ENCODE measurements around the gene PRRG2.

GRCh38 chr19:49616945-49617344 is 35.8 kb downstream of the PRRG2 start:
- TF ChIP-seq, protein P1, sequence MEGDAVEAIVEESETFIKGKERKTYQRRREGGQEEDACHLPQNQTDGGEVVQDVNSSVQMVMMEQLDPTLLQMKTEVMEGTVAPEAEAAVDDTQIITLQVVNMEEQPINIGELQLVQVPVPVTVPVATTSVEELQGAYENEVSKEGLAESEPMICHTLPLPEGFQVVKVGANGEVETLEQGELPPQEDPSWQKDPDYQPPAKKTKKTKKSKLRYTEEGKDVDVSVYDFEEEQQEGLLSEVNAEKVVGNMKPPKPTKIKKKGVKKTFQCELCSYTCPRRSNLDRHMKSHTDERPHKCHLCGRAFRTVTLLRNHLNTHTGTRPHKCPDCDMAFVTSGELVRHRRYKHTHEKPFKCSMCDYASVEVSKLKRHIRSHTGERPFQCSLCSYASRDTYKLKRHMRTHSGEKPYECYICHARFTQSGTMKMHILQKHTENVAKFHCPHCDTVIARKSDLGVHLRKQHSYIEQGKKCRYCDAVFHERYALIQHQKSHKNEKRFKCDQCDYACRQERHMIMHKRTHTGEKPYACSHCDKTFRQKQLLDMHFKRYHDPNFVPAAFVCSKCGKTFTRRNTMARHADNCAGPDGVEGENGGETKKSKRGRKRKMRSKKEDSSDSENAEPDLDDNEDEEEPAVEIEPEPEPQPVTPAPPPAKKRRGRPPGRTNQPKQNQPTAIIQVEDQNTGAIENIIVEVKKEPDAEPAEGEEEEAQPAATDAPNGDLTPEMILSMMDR (IDR thresholded peaks at IDR 0.05), result no peak
- TF ChIP-seq POLR2A (IDR thresholded peaks at IDR 0.05) (no peak), POLR2AphosphoS5 (IDR thresholded peaks at IDR 0.05) (no peak)
